Stimulated activated CD8-positive, alpha-beta memory T cell treated with anti-CD3 and anti-CD28 coated beads, Interleukin-4, amount 100 ng/mL, for 4 hours (primary cell): ENCODE measurements around the gene FAM83B.
"Not testable (repeated sequence)": the region's sequence is repeated elsewhere in the genome, so short reads cannot be mapped to it uniquely, and the experiment has no call there.

Source experiments
- DNase-seq, 2 donors: peaks; one replicate each; pipeline ENCODE4 v3.0.0-alpha.2; 2020; ENCODE audit warnings: low read depth in 2 of 2, low spot score in 1 of 2

FAM83B gene

GRCh38 chr6:54896302-54896701 is 49.7 kb downstream of the FAM83B start:
- no peak for DNase-seq

GRCh38 chr6:54897462-54898189 is 51.1 kb downstream of the FAM83B start:
- DNase-seq, result no peak

- DNase-seq, result no peak
Observed at GRCh38 chr6:54898767-54899166, 52.2 kb downstream of the FAM83B start.

GRCh38 chr6:54899442-54899841 is 52.9 kb downstream of the FAM83B start:
- no peak for DNase-seq

DNA sequence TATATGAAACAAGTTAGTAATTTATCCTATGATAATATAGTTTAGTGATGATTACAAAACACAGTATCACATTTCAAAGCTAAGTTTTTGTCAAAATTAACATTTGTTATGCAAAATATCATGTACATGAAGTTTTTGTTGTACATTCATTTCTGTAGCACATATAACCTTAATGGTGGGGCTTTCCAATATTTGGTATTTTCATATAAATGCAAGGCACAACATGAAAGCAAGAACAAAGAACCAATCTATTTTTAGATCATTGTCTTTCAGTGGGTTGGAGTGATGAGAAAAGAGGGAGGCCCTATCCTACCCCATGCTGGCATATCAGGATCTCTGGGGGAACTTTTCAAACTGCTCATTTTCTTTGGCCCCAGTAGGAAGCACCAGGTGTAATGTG is 53.4 kb downstream of the FAM83B start:
- no peak for DNase-seq

DNA sequence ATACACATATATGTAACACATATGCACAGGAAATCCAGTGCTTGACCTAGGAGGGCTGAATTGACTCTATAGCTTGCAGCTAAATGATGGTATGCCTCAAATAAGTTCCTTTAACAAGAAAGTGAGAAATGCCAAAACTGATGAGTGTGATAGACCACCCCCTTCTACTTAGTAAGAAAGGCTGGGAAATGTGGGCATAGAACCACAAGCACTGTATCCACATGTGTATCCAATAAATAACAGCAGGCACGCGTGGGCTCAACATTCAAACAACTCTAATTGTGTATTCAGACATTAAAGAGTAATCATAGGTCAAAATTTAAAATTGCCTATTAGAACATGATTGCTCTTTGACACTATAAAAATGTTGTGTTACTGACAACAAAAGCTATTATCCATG is 54.1 kb downstream of the FAM83B start:
- DNase-seq, result no peak

GRCh38 chr6:54903884-54904283 is 57.3 kb downstream of the FAM83B start:
- no peak for DNase-seq

DNA sequence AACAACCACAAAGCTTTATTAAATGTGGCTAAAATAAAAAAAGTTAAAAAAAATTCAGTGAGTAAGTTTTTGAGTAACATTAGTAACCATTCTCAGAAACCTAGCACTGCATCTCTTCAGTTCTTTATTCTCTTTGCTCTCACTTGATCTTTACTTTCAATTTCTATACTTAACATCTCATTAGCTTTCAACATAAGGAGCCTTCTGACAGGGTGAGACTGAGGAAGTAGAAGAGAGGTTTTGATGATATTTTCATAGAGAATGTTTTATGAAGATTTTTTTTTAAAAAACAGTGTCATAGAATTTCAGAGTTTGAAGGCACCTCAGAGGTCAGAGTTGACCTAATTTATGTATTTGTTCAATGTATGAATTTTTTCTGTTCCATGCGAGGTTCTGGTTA is 60.8 kb downstream of the FAM83B start:
- no peak for DNase-seq

DNA sequence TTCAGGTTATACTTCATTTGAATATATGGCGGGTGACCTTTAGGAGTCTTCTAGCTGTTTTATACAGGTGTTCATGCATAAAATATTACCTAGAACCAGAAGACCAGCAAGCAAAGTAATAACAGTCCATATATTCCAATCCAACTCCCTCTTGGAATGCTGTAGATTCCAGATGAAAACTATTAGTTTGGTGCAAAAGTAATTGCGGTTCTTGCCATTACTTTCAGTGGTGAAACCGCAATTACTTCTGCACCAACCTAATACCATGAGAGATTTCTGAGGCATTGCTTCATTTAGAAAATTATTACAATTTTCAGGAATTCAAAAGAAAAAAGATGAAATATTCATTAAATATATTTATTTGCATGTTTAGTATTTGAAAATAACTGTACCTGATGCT is 62.6 kb downstream of the FAM83B start:
- DNase-seq, result no peak

DNA sequence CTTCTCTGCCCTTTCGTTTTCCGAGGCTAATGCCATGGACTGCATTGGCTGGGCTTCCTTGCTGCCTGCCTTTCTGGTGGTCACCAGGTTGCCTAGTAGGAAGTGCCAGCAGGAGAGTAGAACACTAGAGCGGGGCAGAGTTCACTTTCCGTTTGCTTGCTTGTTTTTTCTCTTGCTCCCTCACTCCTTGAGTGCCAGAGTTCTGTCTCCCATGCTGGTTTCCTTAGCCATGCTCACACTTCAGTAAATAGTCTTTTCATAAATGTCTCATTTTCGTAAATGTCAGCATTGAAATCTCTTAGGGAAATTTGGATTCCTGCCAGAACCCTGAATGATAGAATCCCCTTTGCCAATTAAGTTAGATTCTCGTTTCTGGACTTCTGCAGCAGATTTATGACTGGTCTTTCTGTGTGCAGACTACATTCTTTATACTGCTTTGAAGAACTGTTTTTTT is 63.9 kb downstream of the FAM83B start:
- no peak for DNase-seq

GRCh38 chr6:54910921-54911320 is 64.3 kb downstream of the FAM83B start:
- DNase-seq, result no peak

DNA sequence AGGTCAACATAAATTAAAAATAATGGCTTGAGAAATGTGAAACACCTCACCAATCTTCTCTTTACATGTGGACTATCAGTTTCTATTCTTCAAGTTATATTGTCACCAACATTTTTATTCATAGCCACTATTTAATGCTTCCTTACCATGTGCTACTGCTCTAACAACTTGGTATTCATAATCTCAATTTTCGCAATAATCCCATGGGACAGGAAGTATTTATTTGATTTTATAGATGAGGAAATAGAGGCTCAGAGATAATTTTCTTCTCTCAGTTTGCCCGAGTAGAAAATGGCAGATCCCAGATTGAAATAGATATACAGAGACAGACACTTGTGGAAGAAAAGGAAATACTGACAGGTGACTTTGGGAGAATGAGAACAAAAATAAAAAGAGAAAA is 66.6 kb downstream of the FAM83B start:
- DNase-seq, result no peak

GRCh38 chr6:54916858-54917257 is 70.3 kb downstream of the FAM83B start:
- DNase-seq, result no peak

GRCh38 chr6:54920628-54921027 is 74.1 kb downstream of the FAM83B start:
- DNase-seq, result no peak

- DNase-seq, result no peak
Observed at GRCh38 chr6:54921891-54922290, 75.3 kb downstream of the FAM83B start.

DNA sequence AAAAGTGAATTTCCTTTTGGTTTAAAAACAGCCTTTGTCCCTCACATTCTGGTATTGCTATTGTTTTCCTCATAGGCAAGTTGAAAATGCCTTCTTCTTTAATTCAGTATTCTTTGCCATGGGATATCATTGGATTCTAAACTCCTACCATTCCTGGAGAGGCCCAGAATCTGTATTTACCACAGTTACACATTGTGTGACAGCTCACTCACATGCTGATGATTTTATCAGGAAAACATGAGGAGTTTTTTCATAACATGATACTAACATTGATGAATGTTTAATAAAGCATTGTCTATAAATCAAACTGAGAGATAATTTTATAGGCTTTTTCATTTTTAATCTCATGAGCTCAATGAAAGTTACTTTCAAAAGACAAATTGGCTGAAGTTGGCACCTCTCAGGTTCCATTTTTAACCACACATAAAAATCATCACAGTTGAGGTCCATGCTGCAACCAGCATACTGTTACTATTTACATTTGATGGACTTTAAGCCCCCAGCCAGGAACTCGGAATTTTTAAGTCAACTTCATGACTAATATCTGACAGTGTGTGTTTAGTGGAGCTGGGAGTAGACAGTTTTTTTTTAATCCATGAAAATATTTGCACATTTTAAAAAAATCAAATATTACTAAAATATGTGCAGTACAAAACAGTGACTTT is 82.8 kb downstream of the FAM83B start:
- DNase-seq, result no peak

GRCh38 chr6:54932622-54933021 is 86.1 kb downstream of the FAM83B start:
- DNase-seq, result no peak

DNA sequence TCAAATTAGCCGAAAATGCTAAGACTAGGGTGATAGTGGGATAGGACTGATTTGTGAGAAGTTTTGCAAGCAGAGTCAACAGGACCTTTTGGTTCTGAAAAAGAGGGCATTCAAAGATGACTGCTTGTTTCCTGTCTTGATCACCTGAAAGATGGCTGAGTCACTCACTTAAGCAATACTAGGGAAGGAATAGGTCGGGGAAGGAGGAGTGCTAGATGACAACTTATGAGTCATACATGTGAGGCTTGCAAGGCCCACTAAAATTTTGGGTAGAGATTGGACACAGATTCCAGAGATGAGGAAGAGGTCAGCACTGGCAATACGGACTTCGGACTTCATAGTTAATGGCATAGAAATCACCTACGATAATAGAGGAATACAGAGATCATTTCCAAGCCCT is 89.2 kb downstream of the FAM83B start:
- DNase-seq, result no peak

DNA sequence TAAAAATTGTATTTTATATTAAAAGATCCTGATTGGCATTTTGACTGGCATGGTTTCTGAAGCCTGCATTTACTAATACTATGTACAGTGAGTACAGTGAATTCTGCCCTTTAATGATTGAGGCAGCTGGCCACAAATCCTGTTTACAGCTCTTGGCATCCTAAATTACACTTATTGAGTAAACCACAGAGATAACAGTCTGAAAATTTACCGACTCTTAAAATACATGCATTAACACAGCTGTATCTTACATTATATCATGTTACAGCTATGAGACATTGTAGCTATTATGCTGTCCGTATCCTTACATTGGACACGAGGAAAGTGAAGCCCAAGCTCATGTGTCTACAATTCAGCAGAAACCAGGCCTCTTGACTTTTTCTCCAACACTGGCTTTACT is 90.8 kb downstream of the FAM83B start:
- no peak for DNase-seq

DNA sequence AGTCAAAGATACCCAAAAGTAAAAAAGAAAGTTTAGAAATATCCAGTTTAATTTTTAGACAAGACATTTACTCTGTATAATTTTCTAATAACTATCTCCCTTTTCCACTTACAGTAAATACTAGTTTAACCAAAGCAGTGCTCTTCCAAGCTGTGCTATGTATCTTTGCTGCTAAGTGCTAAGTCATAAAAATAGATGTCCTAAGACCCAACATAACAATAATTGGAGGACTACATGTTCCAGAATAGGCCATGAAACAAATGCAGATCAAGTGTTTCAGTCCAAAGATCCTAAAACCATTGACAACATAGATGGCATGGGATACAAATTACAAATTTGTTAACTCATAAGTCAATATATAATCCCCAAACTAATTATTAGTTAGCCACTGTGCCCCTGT is 111.1 kb downstream of the FAM83B start:
- DNase-seq, result no peak

DNA sequence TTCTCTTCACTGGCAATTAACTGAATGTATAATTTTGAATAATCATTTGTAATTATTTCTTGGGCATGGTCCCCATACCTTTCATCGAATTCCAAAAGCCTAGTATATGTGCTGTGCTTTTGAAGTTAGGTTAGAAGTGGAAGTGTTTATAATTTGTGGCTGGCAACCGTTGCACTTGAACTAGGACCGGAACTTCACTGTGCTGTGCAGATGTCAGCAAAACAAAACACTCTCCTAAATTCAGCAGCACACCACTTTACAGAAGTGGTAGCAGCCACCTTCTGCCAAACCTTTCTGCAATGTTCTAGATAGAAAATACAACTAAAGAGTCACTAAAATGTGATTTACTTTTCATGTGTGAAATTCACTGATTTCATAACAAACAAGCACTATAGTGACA is 111.9 kb downstream of the FAM83B start:
- DNase-seq, result no peak

DNA sequence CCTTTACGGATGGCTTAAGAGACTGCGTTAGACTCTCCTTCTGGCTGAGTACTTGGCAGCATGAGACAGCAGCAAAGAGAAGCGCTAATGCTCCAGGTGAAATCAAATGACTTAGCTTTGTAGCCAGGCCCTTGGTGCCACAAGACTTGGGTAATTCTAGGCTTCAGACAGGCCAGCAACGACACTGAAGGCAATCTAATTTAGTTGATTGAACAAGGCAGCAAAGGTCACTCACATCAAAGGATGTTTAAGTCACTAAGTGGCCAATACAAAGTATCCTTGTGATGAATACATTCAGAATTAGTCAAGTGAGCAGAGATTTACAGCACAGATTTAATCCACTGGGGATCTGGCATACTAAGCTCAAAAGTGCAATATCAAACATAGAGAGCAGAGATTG is 113.2 kb downstream of the FAM83B start:
- DNase-seq, result no peak

DNA sequence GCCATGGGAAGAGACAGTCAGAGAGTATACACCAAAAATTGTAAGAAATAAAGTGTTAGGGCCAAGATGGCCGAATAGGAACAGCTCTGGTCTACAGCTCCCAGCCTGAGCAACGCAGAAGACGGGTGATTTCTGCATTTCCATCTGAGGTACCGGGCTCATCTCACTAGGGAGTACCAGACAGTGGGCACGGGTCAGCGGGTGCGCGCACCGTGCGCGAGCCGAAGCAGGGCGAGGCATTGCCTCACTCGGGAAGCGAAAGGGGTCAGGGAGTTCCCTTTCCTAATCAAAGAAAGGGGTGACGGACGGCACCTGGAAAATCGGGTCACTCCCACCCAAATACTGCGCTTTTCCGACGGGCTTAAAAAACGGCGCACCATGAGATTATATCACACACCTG is 114.8 kb downstream of the FAM83B start:
- not testable (repeated sequence) for DNase-seq
